Stomach smooth muscle (tissue), 2 donors: Measurements from ENCODE around the gene MRFAP1.
"Not testable (repeated sequence)": the region's sequence is repeated elsewhere in the genome, so short reads cannot be mapped to it uniquely, and the experiment has no call there.

Source experiments
- H3K27ac ChIP-seq: one replicate; pipeline ENCODE4 v1.7.0; 2013; ENCODE audit warnings: mild to moderate bottlenecking, low read length, inconsistent platforms
- H3K27me3 ChIP-seq, 2 donors: one replicate each; pipeline ENCODE4 v1.7.0; 2013; ENCODE audit warnings: low read length in 2 of 2; ENCODE audit not compliant: insufficient read depth in 2 of 2, control insufficient read depth in 1 of 2
- H3K36me3 ChIP-seq, 2 donors: one replicate each; pipeline ENCODE4 v1.7.0; 2013; ENCODE audit warnings: low read length in 2 of 2; ENCODE audit not compliant: control insufficient read depth in 2 of 2, insufficient read depth in 2 of 2
- H3K4me1 ChIP-seq: one replicate; pipeline ENCODE4 v1.7.0; 2013; ENCODE audit warnings: low read length; ENCODE audit not compliant: control insufficient read depth, insufficient read depth
- H3K4me3 ChIP-seq, 2 donors: one replicate each; pipeline ENCODE4 v1.7.0; 2013; ENCODE audit warnings: low read length in 2 of 2
- H3K9ac ChIP-seq, 2 donors: one replicate each; pipeline ENCODE4 v1.7.0; 2013; ENCODE audit warnings: low read length in 2 of 2, mild to moderate bottlenecking in 1 of 2
- H3K9me3 ChIP-seq, 2 donors: one replicate each; pipeline ENCODE4 v1.7.0; 2013; ENCODE audit warnings: low read length in 2 of 2; ENCODE audit not compliant: control insufficient read depth in 2 of 2
- donor health status: healthy.
- donor health status: Pancreatic carcinoma.

MRFAP1 gene

GRCh38 chr4:6641164-6641970 is 882 bp downstream of the MRFAP1 start:
- H3K4me1 ChIP-seq = peaks cover 18% of the 10 kb centered on the region

GRCh38 chr4:6641971-6642320 is 1.5 kb downstream of the MRFAP1 start:
- peak overlapping the region; percentile 77 to 95 for H3K4me3 ChIP-seq
- H3K9ac ChIP-seq = peak overlapping the region; percentile 91 to 99
- H3K27me3 ChIP-seq = no peaks in the 10 kb centered on the region
- peaks cover 18% of the 10 kb centered on the region for H3K4me1 ChIP-seq
- peaks cover 13 to 16% of the 10 kb centered on the region in 2 donors for H3K36me3 ChIP-seq
- no peaks in the 10 kb centered on the region for H3K9me3 ChIP-seq
- H3K27ac ChIP-seq = peak overlapping the region; percentile 95

More at GRCh38 chr4:6641164-6641970, 882 bp downstream of the MRFAP1 start:
- Histone ChIP-seq H3K27ac (peak overlapping the region; percentile 95), H3K9me3 (no peaks in the 10 kb centered on the region), H3K36me3 (peaks cover 13 to 16% of the 10 kb centered on the region in 2 donors), H3K4me3 (peak overlapping the region; percentile 77 to 95), H3K27me3 (no peaks in the 10 kb centered on the region), H3K9ac (peak overlapping the region; percentile 91 to 99)

DNA sequence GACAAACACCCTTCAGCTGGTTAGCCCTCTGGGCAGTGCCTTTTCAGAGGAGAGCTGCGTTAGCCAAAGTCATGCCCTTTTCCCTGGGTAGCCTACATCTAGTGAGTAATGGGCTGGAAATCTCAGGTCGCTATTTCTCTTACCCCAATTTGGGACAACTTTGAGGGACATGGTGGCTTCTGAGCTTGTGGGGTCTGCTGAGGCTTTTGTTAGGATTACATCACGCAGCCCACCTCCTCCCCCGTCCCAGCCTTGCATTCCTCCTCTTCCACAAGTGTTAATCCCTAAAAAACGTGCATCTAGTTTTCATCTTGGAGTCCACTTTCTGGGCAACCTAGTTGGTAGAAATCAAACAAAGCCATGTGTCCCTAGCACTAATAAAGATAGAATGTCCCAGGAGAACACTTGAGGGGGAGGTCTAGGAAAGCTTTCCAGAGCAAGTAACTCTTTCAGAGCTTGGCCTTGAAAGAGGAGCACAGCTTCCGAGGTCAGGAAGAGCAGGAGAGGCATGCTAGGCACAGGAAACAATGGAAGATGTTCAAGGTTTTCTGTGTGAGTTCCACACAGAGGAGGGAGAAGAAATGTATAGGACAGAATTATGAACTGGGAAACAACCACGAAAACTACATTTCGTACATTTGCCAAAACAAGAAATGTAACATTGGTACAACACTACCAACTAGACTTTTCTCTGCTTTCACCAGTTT is 2.8 kb downstream of the MRFAP1 start:
- H3K27ac ChIP-seq = peak overlapping the region; percentile 24
- H3K4me3 ChIP-seq = no peak overlapping the region
- H3K27me3 ChIP-seq = no peaks in the 10 kb centered on the region
- peaks cover 13 to 16% of the 10 kb centered on the region in 2 donors for H3K36me3 ChIP-seq
- peaks cover 18% of the 10 kb centered on the region for H3K4me1 ChIP-seq
- no peak overlapping the region for H3K9ac ChIP-seq
- no peaks in the 10 kb centered on the region for H3K9me3 ChIP-seq

DNA sequence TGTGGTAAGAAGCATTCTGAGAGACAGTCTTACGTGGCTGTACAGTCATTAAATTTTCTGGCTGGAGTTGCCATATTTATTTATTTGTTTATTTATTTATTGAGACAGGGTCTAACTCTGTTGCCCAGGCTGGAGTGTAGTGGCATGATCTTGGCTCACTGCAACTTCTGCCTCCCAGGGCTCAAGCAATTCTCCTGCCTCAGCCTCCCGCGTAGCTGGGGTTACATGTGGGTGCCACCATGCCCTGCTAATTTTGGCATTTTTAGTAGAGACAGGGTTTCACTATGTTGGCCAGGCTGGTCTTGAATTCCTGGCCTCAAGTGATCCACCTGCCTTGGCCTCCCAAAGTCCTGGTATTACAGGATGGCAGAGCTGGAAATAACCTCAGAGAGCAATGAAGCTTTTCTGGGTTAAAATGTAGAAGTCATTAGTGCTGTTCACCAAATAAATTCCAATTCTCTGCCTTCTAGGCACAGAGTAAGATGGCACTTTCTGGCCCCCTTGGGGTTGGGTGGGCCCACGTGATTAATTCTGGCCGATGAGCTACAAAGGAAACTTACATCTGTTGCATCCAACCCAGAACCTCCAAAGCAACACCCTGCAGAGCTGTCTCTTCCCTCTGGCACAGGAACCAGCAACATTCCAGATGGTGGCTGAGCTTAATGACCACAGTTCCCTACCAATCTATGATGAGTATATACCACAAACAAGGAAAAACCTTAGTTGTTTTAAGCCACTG is 4.5 kb downstream of the MRFAP1 start:
- Histone ChIP-seq H3K9me3 (no peaks in the 10 kb centered on the region), H3K27ac (peak overlapping the region; percentile 41), H3K9ac (no peak overlapping the region)

DNA sequence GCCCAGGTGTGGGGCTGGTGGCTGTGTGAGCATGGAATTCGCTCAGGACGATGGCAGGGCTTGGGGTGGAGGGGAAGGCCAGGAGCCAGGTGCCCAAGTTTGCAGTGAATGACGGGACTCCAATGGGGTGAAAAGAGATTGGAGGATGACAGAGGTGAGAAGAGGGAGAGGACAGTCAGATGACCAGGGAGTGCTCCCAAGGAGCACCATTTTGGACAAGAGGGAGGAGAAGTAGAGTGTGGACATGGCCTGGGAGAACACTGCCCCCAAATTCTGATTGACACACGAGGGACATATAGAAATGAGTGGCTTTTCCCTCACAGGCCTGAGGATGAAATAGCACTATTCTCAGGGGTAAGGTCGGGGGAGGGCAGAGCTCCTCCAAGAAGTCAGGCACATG is 6.7 kb downstream of the MRFAP1 start:
- Histone ChIP-seq H3K4me3 (no peak overlapping the region), H3K9me3 (no peaks in the 10 kb centered on the region), H3K9ac (no peak overlapping the region), H3K4me1 (peaks cover 9% of the 10 kb centered on the region), H3K27ac (no peak overlapping the region), H3K27me3 (no peaks in the 10 kb centered on the region), H3K36me3 (peaks cover 10 to 14% of the 10 kb centered on the region in 2 donors)

More for the DNA sequence above, 4.5 kb downstream of the MRFAP1 start:
- Histone ChIP-seq H3K27me3 (no peaks in the 10 kb centered on the region), H3K36me3 (peaks cover 13 to 16% of the 10 kb centered on the region in 2 donors), H3K4me1 (peaks cover 18% of the 10 kb centered on the region), H3K4me3 (no peak overlapping the region)

- H3K9me3 ChIP-seq = no peaks in the 10 kb centered on the region
- no peak overlapping the region for H3K4me3 ChIP-seq
- peaks cover 6% of the 10 kb centered on the region for H3K4me1 ChIP-seq
- H3K9ac ChIP-seq = no peak overlapping the region
- peaks cover 7 to 9% of the 10 kb centered on the region in 2 donors for H3K36me3 ChIP-seq
- no peaks in the 10 kb centered on the region for H3K27me3 ChIP-seq
- H3K27ac ChIP-seq = no peak overlapping the region
Measured at GRCh38 chr4:6647582-6648230, 7.2 kb downstream of the MRFAP1 start.

DNA sequence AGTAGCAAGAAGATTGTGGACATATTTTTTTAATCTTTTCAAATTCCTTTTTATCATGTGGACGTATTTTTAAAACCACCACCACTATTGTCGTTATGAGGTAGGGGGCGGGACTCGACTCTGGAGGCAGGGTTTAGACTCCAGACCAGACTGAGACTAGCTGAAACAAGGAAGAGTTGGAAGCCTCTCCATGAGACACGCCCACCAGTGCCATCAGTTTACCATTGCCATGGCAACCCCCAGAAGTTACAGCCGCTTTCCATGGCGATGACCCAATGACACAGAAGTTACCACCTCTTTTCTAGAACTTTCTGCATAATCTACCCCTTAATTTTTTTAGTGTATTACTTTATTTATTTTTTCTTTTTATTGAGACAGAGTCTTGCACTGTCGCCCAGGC is 8.7 kb downstream of the MRFAP1 start:
- no peaks in the 10 kb centered on the region for H3K36me3 ChIP-seq
- H3K9me3 ChIP-seq = no peaks in the 10 kb centered on the region

GRCh38 chr4:6654211-6654610 is 13.7 kb downstream of the MRFAP1 start:
- not testable (repeated sequence) for H3K4me1 ChIP-seq, H3K4me3 ChIP-seq, H3K36me3 ChIP-seq, H3K27ac ChIP-seq, H3K9ac ChIP-seq, H3K9me3 ChIP-seq, H3K27me3 ChIP-seq

More for the DNA sequence above, 8.7 kb downstream of the MRFAP1 start:
- Histone ChIP-seq H3K9ac (no peak overlapping the region), H3K4me1 (no peaks in the 10 kb centered on the region), H3K27ac (no peak overlapping the region), H3K27me3 (no peaks in the 10 kb centered on the region), H3K4me3 (no peak overlapping the region)

GRCh38 chr4:6655291-6655690 is 14.8 kb downstream of the MRFAP1 start:
- peaks cover 11% of the 10 kb centered on the region for H3K4me1 ChIP-seq

GRCh38 chr4:6655924-6656323 is 15.4 kb downstream of the MRFAP1 start:
- peaks cover 11% of the 10 kb centered on the region for H3K4me1 ChIP-seq
- H3K36me3 ChIP-seq = no peaks in the 10 kb centered on the region
- H3K9ac ChIP-seq = no peak overlapping the region
- H3K4me3 ChIP-seq = no peak overlapping the region
- H3K27me3 ChIP-seq = no peaks in the 10 kb centered on the region
- H3K9me3 ChIP-seq = no peaks in the 10 kb centered on the region
- no peak overlapping the region for H3K27ac ChIP-seq

More at GRCh38 chr4:6655291-6655690, 14.8 kb downstream of the MRFAP1 start:
- not testable (repeated sequence) for H3K27ac ChIP-seq, H3K9ac ChIP-seq, H3K4me3 ChIP-seq, H3K27me3 ChIP-seq, H3K9me3 ChIP-seq, H3K36me3 ChIP-seq
